DOHH2 (cell line): ENCODE measurements around the gene SERTAD4.
"Not testable (repeated sequence)": the region's sequence is repeated elsewhere in the genome, so short reads cannot be mapped to it uniquely, and the experiment has no call there.

Experiments
- H3F3A ChIP-seq: fragments of 200-600 bp; sonication (generic), shearing (Covaris generic); 2 replicates; pipeline ENCODE4 v1.6.0; 2016; ENCODE audit warnings: antibody characterized with exemption, mild to moderate bottlenecking; ENCODE audit not compliant: control insufficient read depth, insufficient read depth
- H3K27ac ChIP-seq: fragments of 200-600 bp; sonication (generic); 2 replicates; pipeline ENCODE4 v1.5.1; 2014; ENCODE audit warnings: low read depth, mild to moderate bottlenecking, low read length, moderate library complexity
- H3K27me3 ChIP-seq: fragments of 200-600 bp; sonication (generic); 2 replicates; pipeline ENCODE4 v1.6.1; 2014; ENCODE audit warnings: mild to moderate bottlenecking, low read length, mixed read lengths; ENCODE audit not compliant: control insufficient read depth
- H3K36me3 ChIP-seq: fragments of 200-600 bp; sonication (generic); 2 replicates; pipeline ENCODE4 v1.6.1; 2014; ENCODE audit warnings: mild to moderate bottlenecking, low read length, moderate library complexity, mixed read lengths; ENCODE audit not compliant: control insufficient read depth
- H3K4me1 ChIP-seq: fragments of 200-600 bp; sonication (generic); 2 replicates; pipeline ENCODE4 v1.6.1; 2014; ENCODE audit warnings: mild to moderate bottlenecking, low read length, mixed read lengths; ENCODE audit not compliant: control insufficient read depth
- H3K4me2 ChIP-seq: fragments of 200-600 bp; sonication (generic); 2 replicates; pipeline ENCODE4 v1.6.0; 2014; ENCODE audit warnings: mild to moderate bottlenecking, low read length, moderate library complexity
- H3K4me3 ChIP-seq: fragments of 200-600 bp; sonication (generic); 2 replicates; pipeline ENCODE4 v1.5.1; 2014; ENCODE audit warnings: mild to moderate bottlenecking, low read length, mixed read lengths
- H3K79me2 ChIP-seq: fragments of 200-600 bp; sonication (generic); 2 replicates; pipeline ENCODE4 v1.6.1; 2014; ENCODE audit warnings: mild to moderate bottlenecking, low read length, mixed read lengths; ENCODE audit not compliant: control insufficient read depth
- H3K9me2 ChIP-seq: fragments of 200-600 bp; sonication (generic); replicated peaks from 2 replicates; pipeline ENCODE4 v1.6.1; 2014; ENCODE audit warnings: mild to moderate bottlenecking, low read length, mixed read lengths; ENCODE audit not compliant: control insufficient read depth
- H3K9me3 ChIP-seq: fragments of 200-600 bp; sonication (generic); 2 replicates; pipeline ENCODE4 v1.6.1; 2014; ENCODE audit warnings: antibody characterized with exemption, low read length, mixed read lengths; ENCODE audit not compliant: control insufficient read depth, insufficient read depth
- H4K20me1 ChIP-seq: fragments of 200-600 bp; sonication (generic); 2 replicates; pipeline ENCODE4 v1.6.0; 2014; ENCODE audit warnings: low read depth, mild to moderate bottlenecking, antibody characterized with exemption, low read length, moderate library complexity; ENCODE audit not compliant: control insufficient read depth, insufficient read depth
- EZH2phosphoT487 ChIP-seq: fragments of 200-600 bp; sonication (generic); IDR thresholded peaks from 2 replicates; pipeline ENCODE4 v1.6.1; 2017; ENCODE audit warnings: borderline replicate concordance, mild to moderate bottlenecking, antibody characterized with exemption, low read length, moderate library complexity, mixed read lengths
- TF ChIP-seq, protein P1 (sequence below): fragments of 200-600 bp; sonication (generic); IDR thresholded peaks from one replicate; pipeline ENCODE4 v1.5.1; 2014; ENCODE audit warnings: antibody characterized with exemption, mild to moderate bottlenecking, low read depth, low read length; ENCODE audit not compliant: poor library complexity, severe bottlenecking

Gene SERTAD4

DNA sequence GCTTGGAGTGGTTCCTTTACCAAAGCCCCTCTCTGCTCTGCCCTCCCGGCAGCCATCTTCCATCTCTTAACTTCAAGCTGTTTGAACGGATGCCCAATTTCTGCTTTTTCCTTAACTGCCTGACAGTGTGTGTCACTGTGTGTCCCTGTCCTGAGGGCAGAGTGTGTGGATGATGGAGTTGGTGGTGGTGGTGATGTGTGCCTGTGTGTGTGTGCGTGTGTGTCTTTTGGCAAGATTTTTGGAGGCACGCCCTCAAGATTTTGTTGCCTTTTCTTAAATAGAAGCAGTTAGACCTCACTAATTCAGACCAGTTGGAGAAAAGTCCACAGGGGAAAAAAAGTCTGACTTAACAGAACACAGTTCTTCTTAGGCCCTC lies 30.3 kb downstream of the SERTAD4 start:
- H3K4me1 ChIP-seq = no peaks in the 10 kb centered on the region
- H4K20me1 ChIP-seq = no peaks in the 10 kb centered on the region
- no peaks in the 10 kb centered on the region for H3K36me3 ChIP-seq
- no peaks in the 10 kb centered on the region for H3K9me3 ChIP-seq
- no peaks in the 10 kb centered on the region for H3K9me2 ChIP-seq
- H3K27ac ChIP-seq = no peak overlapping the region
- no peak overlapping the region for H3K4me2 ChIP-seq
- H3F3A ChIP-seq = no peaks in the 10 kb centered on the region
- no peaks in the 10 kb centered on the region for H3K27me3 ChIP-seq
- no peak overlapping the region for H3K4me3 ChIP-seq
- no peak for TF ChIP-seq EZH2phosphoT487
- TF ChIP-seq, protein P1, sequence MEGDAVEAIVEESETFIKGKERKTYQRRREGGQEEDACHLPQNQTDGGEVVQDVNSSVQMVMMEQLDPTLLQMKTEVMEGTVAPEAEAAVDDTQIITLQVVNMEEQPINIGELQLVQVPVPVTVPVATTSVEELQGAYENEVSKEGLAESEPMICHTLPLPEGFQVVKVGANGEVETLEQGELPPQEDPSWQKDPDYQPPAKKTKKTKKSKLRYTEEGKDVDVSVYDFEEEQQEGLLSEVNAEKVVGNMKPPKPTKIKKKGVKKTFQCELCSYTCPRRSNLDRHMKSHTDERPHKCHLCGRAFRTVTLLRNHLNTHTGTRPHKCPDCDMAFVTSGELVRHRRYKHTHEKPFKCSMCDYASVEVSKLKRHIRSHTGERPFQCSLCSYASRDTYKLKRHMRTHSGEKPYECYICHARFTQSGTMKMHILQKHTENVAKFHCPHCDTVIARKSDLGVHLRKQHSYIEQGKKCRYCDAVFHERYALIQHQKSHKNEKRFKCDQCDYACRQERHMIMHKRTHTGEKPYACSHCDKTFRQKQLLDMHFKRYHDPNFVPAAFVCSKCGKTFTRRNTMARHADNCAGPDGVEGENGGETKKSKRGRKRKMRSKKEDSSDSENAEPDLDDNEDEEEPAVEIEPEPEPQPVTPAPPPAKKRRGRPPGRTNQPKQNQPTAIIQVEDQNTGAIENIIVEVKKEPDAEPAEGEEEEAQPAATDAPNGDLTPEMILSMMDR = no peak
- no peaks in the 10 kb centered on the region for H3K79me2 ChIP-seq

DNA sequence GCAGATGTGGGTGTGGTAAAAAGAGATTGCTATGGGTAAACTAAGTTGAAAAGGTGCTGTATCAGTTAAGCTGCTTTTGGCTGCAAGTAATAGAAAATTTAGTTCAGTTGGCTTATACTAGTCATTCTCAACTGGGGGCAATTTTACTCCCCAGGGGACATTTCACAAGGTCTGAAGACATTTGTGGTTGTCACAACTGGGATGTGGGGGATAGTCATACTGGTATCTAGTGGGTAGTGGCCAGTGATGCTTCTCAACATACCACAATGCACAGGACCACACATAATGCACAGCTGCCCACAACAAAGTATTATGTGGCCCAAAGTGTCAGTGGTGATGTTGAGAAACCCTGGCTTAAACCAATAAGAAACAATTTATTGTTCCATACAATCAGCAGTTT lies 31.4 kb downstream of the SERTAD4 start:
- no peak overlapping the region for H3K27ac ChIP-seq
- H3K79me2 ChIP-seq = no peaks in the 10 kb centered on the region
- no peaks in the 10 kb centered on the region for H4K20me1 ChIP-seq
- H3K4me3 ChIP-seq = no peak overlapping the region
- no peak overlapping the region for H3K4me2 ChIP-seq
- H3K4me1 ChIP-seq = no peaks in the 10 kb centered on the region
- no peak for TF ChIP-seq EZH2phosphoT487
- TF ChIP-seq, protein P1 = no peak
- no peaks in the 10 kb centered on the region for H3K36me3 ChIP-seq
- no peaks in the 10 kb centered on the region for H3F3A ChIP-seq
- H3K9me2 ChIP-seq = no peaks in the 10 kb centered on the region
- H3K27me3 ChIP-seq = no peaks in the 10 kb centered on the region
- H3K9me3 ChIP-seq = no peaks in the 10 kb centered on the region

DNA sequence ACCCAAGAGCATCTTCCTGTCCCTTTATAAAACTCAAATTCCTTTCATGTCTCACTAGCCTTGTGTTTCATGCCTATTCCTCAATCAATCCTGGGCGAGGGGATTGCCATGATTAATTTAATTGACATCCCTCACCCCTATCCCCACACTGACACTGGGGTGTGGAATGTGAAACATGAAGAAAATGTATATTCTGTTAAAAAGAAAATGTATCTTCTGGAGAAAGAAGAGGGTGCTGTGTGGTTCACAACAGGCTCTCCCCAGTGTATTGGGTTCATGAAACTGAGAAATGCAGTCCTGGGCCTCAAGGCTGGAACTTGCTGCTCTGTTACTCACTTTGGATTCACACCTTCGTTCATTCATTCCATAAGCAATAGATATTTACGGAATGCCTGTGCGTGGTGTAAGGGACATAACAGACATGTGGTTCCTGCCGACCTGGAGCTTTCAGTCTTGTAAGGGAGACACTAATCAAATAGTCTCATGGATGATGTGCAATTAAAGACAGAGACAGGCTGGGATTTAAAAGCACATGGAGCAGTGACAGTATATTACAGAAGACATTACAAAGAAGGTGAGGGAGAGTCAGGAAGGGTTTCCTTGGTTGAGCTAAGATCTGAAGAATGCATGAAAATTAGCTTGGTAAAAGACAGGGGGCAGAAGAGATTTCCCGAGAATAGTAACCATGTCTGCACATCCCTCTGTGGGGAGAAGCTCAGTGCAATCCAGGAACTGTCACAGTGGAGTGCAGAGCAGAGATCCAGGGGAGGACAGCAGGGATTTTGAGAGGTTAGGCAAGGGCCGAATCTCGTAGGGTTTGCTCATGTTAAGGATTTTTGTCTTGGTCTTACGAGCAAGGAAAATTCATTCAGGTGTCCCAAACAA lies 32.1 kb downstream of the SERTAD4 start:
- Histone ChIP-seq H3K27me3 (no peaks in the 10 kb centered on the region), H3K4me2 (no peak overlapping the region), H3K36me3 (no peaks in the 10 kb centered on the region), H4K20me1 (no peaks in the 10 kb centered on the region), H3K9me2 (no peaks in the 10 kb centered on the region), H3K9me3 (no peaks in the 10 kb centered on the region), H3F3A (no peaks in the 10 kb centered on the region), H3K4me1 (no peaks in the 10 kb centered on the region), H3K4me3 (no peak overlapping the region), H3K27ac (no peak overlapping the region), H3K79me2 (no peaks in the 10 kb centered on the region)
- TF ChIP-seq, protein P1 = no peak
- TF ChIP-seq EZH2phosphoT487 = no peak

DNA sequence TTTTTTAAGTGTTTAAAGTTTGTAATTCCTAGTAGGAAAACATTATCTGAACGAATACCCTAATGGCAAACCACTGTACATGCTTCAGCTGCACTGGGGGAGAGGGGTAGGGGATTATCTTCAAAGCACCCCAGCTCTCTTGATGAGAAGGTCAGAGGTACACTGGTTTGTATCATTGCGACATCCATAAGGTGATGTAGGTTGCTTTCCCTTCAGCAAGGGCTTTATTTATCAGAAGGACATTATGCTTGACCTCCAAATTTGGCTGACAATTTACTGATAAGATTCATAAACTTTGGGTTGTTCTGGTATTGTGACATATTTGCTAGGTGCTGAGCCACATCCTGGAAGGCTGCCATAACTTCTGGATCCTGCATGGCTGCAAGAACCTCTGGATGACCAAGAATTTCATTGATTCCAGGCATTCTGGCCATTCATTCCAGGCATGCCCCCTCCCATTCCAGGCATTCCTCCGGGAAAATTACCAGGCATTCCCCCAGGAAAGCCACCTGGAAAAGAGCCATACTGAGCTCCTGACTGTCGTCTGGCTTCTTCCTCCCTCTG lies 32.9 kb downstream of the SERTAD4 start:
- not testable (repeated sequence) for H3K27ac ChIP-seq, H3K79me2 ChIP-seq, H3K27me3 ChIP-seq, H3F3A ChIP-seq, H3K4me2 ChIP-seq, H4K20me1 ChIP-seq, H3K36me3 ChIP-seq, H3K9me3 ChIP-seq, H3K4me3 ChIP-seq, H3K4me1 ChIP-seq, H3K9me2 ChIP-seq
